Activated CD4-positive, CD25-positive, alpha-beta regulatory T cell (primary cell): ENCODE data around the gene MVD.

Experiments used
- DNase-seq, 4 experiments: peaks; one replicate each; lab custom pipeline; 2025; lab: John Stamatoyannopoulos, UW

MVD gene

GRCh38 chr16:88697116-88697830, 34.4 kb upstream of the MVD start:
- no peak for DNase-seq

- DNase-seq: no peak
These were observed 33.5 kb upstream of the MVD start for GRCh38 chr16:88696441-88696840.

GRCh38 chr16:88695753-88696152, 32.9 kb upstream of the MVD start:
- DNase-seq: no peak

GRCh38 chr16:88695218-88695617, 32.3 kb upstream of the MVD start:
- no peak for DNase-seq

- DNase-seq: no peak
These were observed 31.6 kb upstream of the MVD start for GRCh38 chr16:88694221-88695087.

GRCh38 chr16:88693420-88694177, 30.7 kb upstream of the MVD start:
- no peak for DNase-seq

GRCh38 chr16:88692861-88693260, 30.0 kb upstream of the MVD start:
- DNase-seq: no peak

- no peak for DNase-seq
These were observed 29.2 kb upstream of the MVD start for GRCh38 chr16:88691924-88692560.

GRCh38 chr16:88691129-88691813, 28.4 kb upstream of the MVD start:
- no peak for DNase-seq

GRCh38 chr16:88690341-88691128, 27.6 kb upstream of the MVD start:
- DNase-seq: no peak

GRCh38 chr16:88688013-88688778, 25.3 kb upstream of the MVD start:
- DNase-seq: no peak

- DNase-seq: no peak
These were observed 24.8 kb upstream of the MVD start for GRCh38 chr16:88687676-88688012.

- no peak for DNase-seq
These were observed 24.3 kb upstream of the MVD start for GRCh38 chr16:88687254-88687576.

- peak; percentile 69 to 77 (median 72) for DNase-seq
These were observed 23.8 kb upstream of the MVD start, which contains the start of gene SNAI3 for GRCh38 chr16:88686439-88687253. TSS of gene SNAI3 (minus strand) at chr16:88686507. CDS start at chr16:88686406, 101 bp downstream.

- no peak for DNase-seq
These were observed 23.2 kb upstream of the MVD start for GRCh38 chr16:88686062-88686438.

GRCh38 chr16:88685156-88686061, 22.5 kb upstream of the MVD start:
- DNase-seq: peak; percentile 41 to 61 (median 52)

- DNase-seq: no peak
These were observed 21.8 kb upstream of the MVD start for GRCh38 chr16:88684569-88685155.
